Neural cell (in vitro differentiated cells): Measurements from ENCODE around the gene ASMTL. TPM values are rescaled to one million over a fixed set of nuclear protein-coding genes. Genes with fewer than 3 reads are reported as not detected.

Experiments used
- H2AFZ ChIP-seq: fragments of 200-600, 300-800 bp; sonication (generic), shearing (Covaris generic); 2 replicates; pipeline ENCODE4 v1.6.0; 2014; ENCODE audit warnings: low read depth, mild to moderate bottlenecking, antibody characterized with exemption, low read length, moderate library complexity
- H3F3A ChIP-seq: fragments of 200-600 bp; shearing (Covaris generic); 2 replicates; pipeline ENCODE4 v1.6.1; 2016; ENCODE audit warnings: mild to moderate bottlenecking, moderate library complexity, mixed read lengths, antibody characterized with exemption, low read length; ENCODE audit not compliant: insufficient read depth, poor library complexity, severe bottlenecking
- H3K27ac ChIP-seq: fragments of 200-600, 300-800 bp; sonication (generic), shearing (Covaris generic); 2 replicates; pipeline ENCODE4 v1.5.1; 2014; ENCODE audit warnings: mild to moderate bottlenecking, low read length, moderate library complexity
- H3K27me3 ChIP-seq: fragments of 300-800, 200-600 bp; sonication (generic), shearing (Covaris generic); 2 replicates; pipeline ENCODE4 v1.6.0; 2014; ENCODE audit warnings: mild to moderate bottlenecking, low read depth, low read length, moderate library complexity; ENCODE audit not compliant: insufficient read depth
- H3K36me3 ChIP-seq: fragments of 300-800, 200-600 bp; sonication (generic), shearing (Covaris generic); 2 replicates; pipeline ENCODE4 v1.5.1; 2014; ENCODE audit warnings: mild to moderate bottlenecking, antibody characterized with exemption, low read length, moderate library complexity; ENCODE audit not compliant: insufficient read depth
- H3K4me2 ChIP-seq: fragments of 300-800, 200-600 bp; sonication (generic), shearing (Covaris generic); 2 replicates; pipeline ENCODE4 v1.6.0; 2014; ENCODE audit warnings: mild to moderate bottlenecking, low read length
- H3K4me3 ChIP-seq: fragments of 300-800, 200-600 bp; sonication (generic), shearing (Covaris generic); 2 replicates; pipeline ENCODE4 v1.5.1; 2014; ENCODE audit warnings: mild to moderate bottlenecking, low read length, moderate library complexity
- H3K79me2 ChIP-seq: fragments of 200-600 bp; shearing (Covaris generic); replicated peaks from 2 replicates; pipeline ENCODE4 v1.6.0; 2014; ENCODE audit warnings: mild to moderate bottlenecking, low read length, moderate library complexity; ENCODE audit not compliant: insufficient read depth
- H3K9ac ChIP-seq: fragments of 300-800, 200-600 bp; sonication (generic), shearing (Covaris generic); 2 replicates; pipeline ENCODE4 v1.6.1; 2016; ENCODE audit warnings: mild to moderate bottlenecking, low read length, mixed read lengths
- H3K9me2 ChIP-seq: fragments of 200-600 bp; shearing (Covaris generic); 2 replicates; pipeline ENCODE4 v1.6.1; 2016; ENCODE audit warnings: mild to moderate bottlenecking, low read length, mixed read lengths; ENCODE audit not compliant: insufficient read depth
- H3K9me3 ChIP-seq: fragments of 200-600, 300-800 bp; sonication (generic), shearing (Covaris generic); 2 replicates; pipeline ENCODE4 v1.6.1; 2016; ENCODE audit warnings: mild to moderate bottlenecking, mixed run types, low read length, moderate library complexity, mixed read lengths
- H4K20me1 ChIP-seq: fragments of 200-600 bp; shearing (Covaris generic); 2 replicates; pipeline ENCODE4 v1.6.1; 2016; ENCODE audit warnings: mild to moderate bottlenecking, mixed run types; ENCODE audit not compliant: insufficient read depth
- CTCF ChIP-seq: fragments of 450-650 bp; IDR thresholded peaks from 2 replicates; pipeline ENCODE4 v1.5.1; 2014; ENCODE audit warnings: antibody characterized with exemption, mild to moderate bottlenecking, moderate library complexity; ENCODE audit not compliant: poor library complexity, severe bottlenecking
- EP300 ChIP-seq: fragments of 450-650 bp; conservative IDR thresholded peaks from 2 replicates; pipeline ENCODE4 v1.6.1; 2014; ENCODE audit warnings: antibody characterized with exemption, mild to moderate bottlenecking, moderate library complexity; ENCODE audit not compliant: poor library complexity, severe bottlenecking
- EZH2 ChIP-seq: fragments of 200-600, 300-800 bp; shearing (Covaris generic), sonication (generic); IDR thresholded peaks from 2 replicates; pipeline ENCODE4 v1.6.1; 2014; ENCODE audit warnings: antibody characterized with exemption, low read length, borderline replicate concordance, mild to moderate bottlenecking; ENCODE audit not compliant: insufficient read depth, poor library complexity, severe bottlenecking
- MXI1 ChIP-seq: fragments of 450-650 bp; conservative IDR thresholded peaks from 2 replicates; pipeline ENCODE4 v1.6.1; 2014; ENCODE audit warnings: antibody characterized with exemption, mild to moderate bottlenecking; ENCODE audit not compliant: poor library complexity, severe bottlenecking
- POLR2AphosphoS5 ChIP-seq: IDR thresholded peaks from 2 replicates; pipeline ENCODE4 v1.6.1; 2012
- RAD21 ChIP-seq: fragments of 450-650 bp; conservative IDR thresholded peaks from 2 replicates; pipeline ENCODE4 v1.6.1; 2014; ENCODE audit warnings: antibody characterized with exemption, mild to moderate bottlenecking, moderate library complexity
- REST ChIP-seq: IDR thresholded peaks from 2 replicates; pipeline ENCODE4 v1.6.1; 2012; ENCODE audit warnings: borderline replicate concordance
- SMC3 ChIP-seq: fragments of 450-650 bp; conservative IDR thresholded peaks from 2 replicates; pipeline ENCODE4 v1.6.1; 2014; ENCODE audit warnings: antibody characterized with exemption, mild to moderate bottlenecking, moderate library complexity; ENCODE audit not compliant: poor library complexity
- TAF1 ChIP-seq: IDR thresholded peaks from 2 replicates; pipeline ENCODE4 v1.6.1; 2012; ENCODE audit warnings: low read depth
- polyA plus RNA-seq: library from polyadenylated mRNA; depleted of rRNA; stranded (reverse); fragments of >200 nt; gene quantifications from 2 replicates; pipeline ENCODE4 v1.2.3, GENCODE V29; 2014

Gene ASMTL
- polyA plus RNA-seq, 1 donor from 2014 or later, result 25.9 TPM

GRCh38 chrX:1481636-1482529 is 29.2 kb upstream of the ASMTL start:
- Histone ChIP-seq H3K9me2 (no peaks in the 10 kb centered on the region), H3K36me3 (no peaks in the 10 kb centered on the region), H3K27ac (peak overlapping the region; percentile 37), H3K9me3 (no peaks in the 10 kb centered on the region), H3K4me2 (no peak overlapping the region), H4K20me1 (no peaks in the 10 kb centered on the region), H3K27me3 (no peaks in the 10 kb centered on the region), H3K9ac (peak overlapping the region; percentile 39), H3F3A (no peaks in the 10 kb centered on the region), H3K4me3 (peak overlapping the region; percentile 37), H3K79me2 (no peaks in the 10 kb centered on the region), H2AFZ (peak overlapping the region; percentile 25)
- TF ChIP-seq POLR2AphosphoS5 (no peak), RAD21 (peak; percentile 12)

GRCh38 chrX:1480082-1480785 is 27.5 kb upstream of the ASMTL start:
- no peaks in the 10 kb centered on the region for H3F3A ChIP-seq
- H3K9me3 ChIP-seq, result no peaks in the 10 kb centered on the region
- no peak for TF ChIP-seq CTCF
- no peak for TF ChIP-seq EP300
- no peak for TF ChIP-seq MXI1
- TF ChIP-seq REST, result no peak
- TF ChIP-seq SMC3, result no peak
- no peak for TF ChIP-seq EZH2
- TF ChIP-seq POLR2AphosphoS5, result no peak
- TF ChIP-seq TAF1, result no peak
- TF ChIP-seq RAD21, result no peak
- no peak overlapping the region for H3K4me2 ChIP-seq
- no peak overlapping the region for H3K4me3 ChIP-seq
- H4K20me1 ChIP-seq, result no peaks in the 10 kb centered on the region
- no peak overlapping the region for H3K9ac ChIP-seq
- H3K9me2 ChIP-seq, result no peaks in the 10 kb centered on the region
- no peak overlapping the region for H2AFZ ChIP-seq
- H3K27me3 ChIP-seq, result no peaks in the 10 kb centered on the region
- H3K79me2 ChIP-seq, result no peaks in the 10 kb centered on the region
- H3K36me3 ChIP-seq, result no peaks in the 10 kb centered on the region
- no peak overlapping the region for H3K27ac ChIP-seq
